ENCODE data around the gene IFT122.

IFT122 gene

GRCh38 chr3:129562803-129563202, 122.8 kb downstream of the IFT122 start:
- DNase-seq (ENCODE audit: extremely low read depth, low read depth), result no peak
- TF ChIP-seq CTCF (IDR thresholded peaks at IDR 0.05; ENCODE audit: low read depth, low read length), result no peak

DNA sequence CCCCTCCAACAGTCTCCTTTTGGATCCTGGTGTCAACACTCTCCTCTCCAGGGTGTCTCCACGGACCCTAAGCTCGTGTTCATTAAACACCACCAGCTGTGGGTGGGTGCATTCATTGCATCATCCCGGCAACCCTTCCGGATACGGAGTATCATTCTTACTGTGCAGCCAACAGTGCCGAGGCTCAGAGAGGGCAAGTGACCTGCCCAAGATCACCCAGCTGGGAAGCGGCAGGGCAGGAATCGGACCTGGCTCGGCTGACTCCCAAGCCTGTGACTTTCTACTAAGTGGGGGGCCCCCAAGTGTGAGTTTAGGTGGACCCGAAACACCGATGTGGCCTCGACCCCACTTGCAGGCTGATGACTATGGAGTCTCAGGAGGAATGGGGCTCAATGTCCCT, 123.3 kb downstream of the IFT122 start:
- no peak for TF ChIP-seq CTCF (IDR thresholded peaks at IDR 0.05; ENCODE audit: low read depth, low read length)
- DNase-seq (ENCODE audit: extremely low read depth, low read depth), result no peak

DNA sequence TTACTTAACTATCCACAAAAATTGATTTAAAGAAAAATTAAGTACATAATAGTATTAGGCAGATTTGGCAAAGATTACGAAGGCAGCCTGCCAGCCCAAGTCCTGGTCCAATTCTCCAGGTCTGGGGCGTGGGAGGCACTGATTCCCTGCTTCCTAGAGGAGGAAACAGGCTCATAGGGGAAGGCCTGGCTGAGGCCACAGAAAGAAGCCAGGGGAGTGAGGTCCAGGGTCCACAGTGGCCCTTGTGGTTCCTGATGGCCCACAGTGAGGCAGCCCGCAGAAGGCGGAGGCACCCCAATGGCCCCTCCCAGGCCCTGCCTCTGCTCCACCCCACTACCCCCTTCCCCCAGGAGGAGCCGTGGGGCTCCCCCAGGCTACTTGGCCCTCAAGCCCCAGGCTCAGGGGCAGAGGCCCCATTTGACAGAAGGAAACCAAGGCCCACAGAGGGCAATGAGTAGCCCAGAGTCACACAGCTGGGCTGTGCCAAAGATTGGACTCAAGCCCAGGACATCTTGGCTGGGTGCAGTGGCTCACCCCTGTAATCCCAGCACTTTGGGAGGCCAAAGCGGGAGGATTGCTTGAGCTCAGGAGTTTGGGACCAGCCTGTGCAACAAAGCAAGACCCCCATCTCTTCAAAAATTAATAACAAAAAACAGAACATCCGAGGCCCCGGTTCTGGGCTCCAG, 124.0 kb downstream of the IFT122 start:
- no peak for TF ChIP-seq CTCF (IDR thresholded peaks at IDR 0.05; ENCODE audit: low read depth, low read length)
- DNase-seq (ENCODE audit: extremely low read depth, low read depth), result no peak

- DNase-seq (ENCODE audit: extremely low read depth, low read depth), result no peak
- TF ChIP-seq CTCF (IDR thresholded peaks at IDR 0.05; ENCODE audit: low read depth, low read length), result no peak
Measured at GRCh38 chr3:129564981-129565644, 125.1 kb downstream of the IFT122 start.

GRCh38 chr3:129565902-129566301, 125.9 kb downstream of the IFT122 start:
- no peak for DNase-seq (ENCODE audit: extremely low read depth, low read depth)
- no peak for TF ChIP-seq CTCF (IDR thresholded peaks at IDR 0.05; ENCODE audit: low read depth, low read length)

- DNase-seq (ENCODE audit: extremely low read depth, low read depth), result no peak
- no peak for TF ChIP-seq CTCF (IDR thresholded peaks at IDR 0.05; ENCODE audit: low read depth, low read length)
Measured at GRCh38 chr3:129567176-129567705, 127.2 kb downstream of the IFT122 start.

- DNase-seq (ENCODE audit: extremely low read depth, low read depth), result no peak
- TF ChIP-seq CTCF (IDR thresholded peaks at IDR 0.05; ENCODE audit: low read depth, low read length), result no peak
Measured at GRCh38 chr3:129567939-129568338, 127.9 kb downstream of the IFT122 start.

All from AG09319 (cell line).